ENCODE data around the gene CRTAP. TPM values are rescaled to one million over a fixed set of nuclear protein-coding genes. Genes with fewer than 3 reads are reported as not detected.

The CRTAP gene
- total and polyA plus RNA-seq, 7 donors: 25.7 to 509 (median 245) TPM

GRCh38 chr3:33165372-33165771, 51.6 kb downstream of the CRTAP start:
- H3K4me1 ChIP-seq: peaks cover 0 to 17% (median 2%) of the 10 kb centered on the region in 4 donors
- H3K27me3 ChIP-seq: no peaks in the 10 kb centered on the region
- H3K36me3 ChIP-seq: no peaks in the 10 kb centered on the region
- H3K27ac ChIP-seq: no peak overlapping the region
- TF ChIP-seq POLR2A (IDR thresholded peaks at IDR 0.05) (no peak), EP300 (IDR thresholded peaks at IDR 0.05) (no peak), POLR2AphosphoS5 (IDR thresholded peaks at IDR 0.05) (no peak)
- TF ChIP-seq, protein P1, sequence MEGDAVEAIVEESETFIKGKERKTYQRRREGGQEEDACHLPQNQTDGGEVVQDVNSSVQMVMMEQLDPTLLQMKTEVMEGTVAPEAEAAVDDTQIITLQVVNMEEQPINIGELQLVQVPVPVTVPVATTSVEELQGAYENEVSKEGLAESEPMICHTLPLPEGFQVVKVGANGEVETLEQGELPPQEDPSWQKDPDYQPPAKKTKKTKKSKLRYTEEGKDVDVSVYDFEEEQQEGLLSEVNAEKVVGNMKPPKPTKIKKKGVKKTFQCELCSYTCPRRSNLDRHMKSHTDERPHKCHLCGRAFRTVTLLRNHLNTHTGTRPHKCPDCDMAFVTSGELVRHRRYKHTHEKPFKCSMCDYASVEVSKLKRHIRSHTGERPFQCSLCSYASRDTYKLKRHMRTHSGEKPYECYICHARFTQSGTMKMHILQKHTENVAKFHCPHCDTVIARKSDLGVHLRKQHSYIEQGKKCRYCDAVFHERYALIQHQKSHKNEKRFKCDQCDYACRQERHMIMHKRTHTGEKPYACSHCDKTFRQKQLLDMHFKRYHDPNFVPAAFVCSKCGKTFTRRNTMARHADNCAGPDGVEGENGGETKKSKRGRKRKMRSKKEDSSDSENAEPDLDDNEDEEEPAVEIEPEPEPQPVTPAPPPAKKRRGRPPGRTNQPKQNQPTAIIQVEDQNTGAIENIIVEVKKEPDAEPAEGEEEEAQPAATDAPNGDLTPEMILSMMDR (IDR thresholded peaks at IDR 0.05): no peak
- no peak overlapping the region for H3K4me3 ChIP-seq
- intact Hi-C loops (cut with DNase I): no loop called here
- H3K9me3 ChIP-seq: no peaks in the 10 kb centered on the region
- no peak for DNase-seq
- 59 to 92% methylated on average over 1 of the region's 1 CpG for WGBS, 2 donors

- Histone ChIP-seq H3K9me3 (no peaks in the 10 kb centered on the region), H3K27me3 (no peaks in the 10 kb centered on the region), H3K4me3 (no peak overlapping the region), H3K27ac (no peak overlapping the region), H3K36me3 (no peaks in the 10 kb centered on the region), H3K4me1 (peaks cover 0 to 17% (median 2%) of the 10 kb centered on the region in 4 donors)
- WGBS, 2 donors: 82 to 88% methylated on average over 2 of the region's 2 CpGs
- no peak for DNase-seq
- intact Hi-C loops (cut with DNase I): no loop called here
- no peak for TF ChIP-seq EP300 (IDR thresholded peaks at IDR 0.05)
- TF ChIP-seq POLR2AphosphoS5 (IDR thresholded peaks at IDR 0.05): no peak
- TF ChIP-seq, protein P1 (IDR thresholded peaks at IDR 0.05): no peak
- TF ChIP-seq POLR2A (IDR thresholded peaks at IDR 0.05): no peak
Observed at GRCh38 chr3:33166095-33166494, 52.3 kb downstream of the CRTAP start.

DNA sequence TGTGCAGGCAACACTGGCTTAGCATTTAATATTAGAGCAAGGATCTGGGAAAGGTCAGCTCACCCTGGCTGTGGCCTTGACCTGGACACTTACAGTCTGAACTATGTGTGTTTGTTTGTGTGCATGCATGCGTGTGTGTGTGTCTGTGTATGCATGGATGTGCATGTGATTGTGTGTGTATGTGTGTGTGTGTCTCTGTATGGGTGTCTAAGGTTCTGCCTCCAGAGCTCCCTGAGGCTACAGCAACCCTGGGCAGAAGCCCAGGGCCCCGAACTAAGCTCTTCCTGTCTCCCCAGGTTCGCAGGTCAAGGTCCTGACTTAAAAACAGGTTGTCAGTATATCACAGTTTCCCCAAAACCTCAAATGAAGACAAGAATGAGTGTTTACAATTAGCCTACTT, 53.5 kb downstream of the CRTAP start:
- TF ChIP-seq, protein P1 (IDR thresholded peaks at IDR 0.05): no peak
- TF ChIP-seq POLR2A (IDR thresholded peaks at IDR 0.05) (no peak), EP300 (IDR thresholded peaks at IDR 0.05) (no peak), POLR2AphosphoS5 (IDR thresholded peaks at IDR 0.05) (no peak)
- no peak for DNase-seq
- Histone ChIP-seq H3K27ac (no peak overlapping the region), H3K4me3 (no peak overlapping the region), H3K27me3 (no peaks in the 10 kb centered on the region), H3K9me3 (no peaks in the 10 kb centered on the region), H3K36me3 (no peaks in the 10 kb centered on the region), H3K4me1 (peaks cover 0 to 17% (median 2%) of the 10 kb centered on the region in 4 donors)
- intact Hi-C loops (cut with DNase I): no loop called here
- WGBS, 2 donors: 78 to 79% methylated on average over 3 of the region's 3 CpGs

DNA sequence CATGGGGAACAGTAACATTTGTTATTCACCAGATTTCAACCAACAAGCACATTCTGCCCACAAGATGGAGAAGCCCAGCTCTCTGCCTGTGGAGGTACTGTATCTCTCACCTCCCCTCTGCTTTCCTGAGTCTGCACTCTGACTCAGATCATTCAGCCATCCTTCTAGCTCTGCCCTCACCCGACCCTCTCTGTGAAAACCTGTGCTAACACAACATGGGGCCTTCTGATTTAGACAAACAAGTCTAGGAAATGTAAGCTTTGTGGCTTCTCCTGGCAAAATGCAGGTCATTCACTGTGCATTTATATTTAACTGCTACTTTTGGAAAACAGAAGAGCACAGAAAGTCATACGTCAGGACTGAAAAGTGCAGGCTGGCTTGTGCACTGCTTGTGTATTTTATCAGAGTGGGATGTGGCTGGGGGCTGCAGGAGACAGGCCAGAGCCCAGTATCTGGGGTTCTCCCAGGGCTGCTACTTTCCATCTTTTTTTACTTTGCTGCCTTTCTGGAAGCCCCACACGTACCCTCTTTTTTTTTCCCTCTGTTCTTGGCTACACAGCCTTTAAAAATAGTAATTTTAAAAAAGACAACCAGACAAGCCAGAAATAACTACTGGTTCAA, 54.0 kb downstream of the CRTAP start:
- H3K27me3 ChIP-seq: no peaks in the 10 kb centered on the region
- TF ChIP-seq EP300 (IDR thresholded peaks at IDR 0.05): no peak
- no peak for TF ChIP-seq POLR2A (IDR thresholded peaks at IDR 0.05)
- no peak for TF ChIP-seq POLR2AphosphoS5 (IDR thresholded peaks at IDR 0.05)
- TF ChIP-seq, protein P1 (IDR thresholded peaks at IDR 0.05): no peak
- no peak overlapping the region for H3K4me3 ChIP-seq
- no peak for DNase-seq
- no peaks in the 10 kb centered on the region for H3K9me3 ChIP-seq
- intact Hi-C loops (cut with DNase I): no loop called here
- 65 to 74% methylated on average over 3 of the region's 3 CpGs for WGBS, 2 donors
- no peaks in the 10 kb centered on the region for H3K36me3 ChIP-seq
- H3K4me1 ChIP-seq: peaks cover 0 to 17% (median 2%) of the 10 kb centered on the region in 4 donors
- H3K27ac ChIP-seq: no peak overlapping the region

DNA sequence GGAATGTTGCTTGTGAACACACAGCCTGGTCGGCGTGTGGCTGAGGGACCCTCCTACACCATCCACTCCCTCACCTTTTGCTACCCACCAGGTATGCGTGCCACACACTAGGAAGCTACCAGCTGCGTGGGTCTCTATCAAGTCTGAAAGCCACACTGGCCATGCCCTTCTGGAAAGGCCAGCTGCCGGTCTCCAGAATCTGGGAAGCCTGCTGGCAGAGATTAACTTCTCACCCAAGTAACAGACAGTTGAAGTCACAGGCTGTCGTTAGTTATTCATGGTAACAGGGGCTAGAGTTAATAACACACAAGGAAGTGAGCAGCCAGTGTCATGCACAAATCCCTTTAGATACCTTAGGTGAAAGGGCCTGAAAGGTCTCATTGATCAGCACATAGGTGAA, 56.7 kb downstream of the CRTAP start:
- DNase-seq: no peak
- no peaks in the 10 kb centered on the region for H3K9me3 ChIP-seq
- no peaks in the 10 kb centered on the region for H3K27me3 ChIP-seq
- WGBS, 2 donors: 94 to 95% methylated on average over 6 of the region's 6 CpGs
- peaks cover 0 to 11% (median 2%) of the 10 kb centered on the region in 4 donors for H3K4me1 ChIP-seq
- intact Hi-C loops (cut with DNase I): no loop called here
- no peak overlapping the region for H3K27ac ChIP-seq
- no peak overlapping the region for H3K4me3 ChIP-seq
- no peaks in the 10 kb centered on the region for H3K36me3 ChIP-seq
- no peak for TF ChIP-seq POLR2A (IDR thresholded peaks at IDR 0.05)
- TF ChIP-seq, protein P1 (IDR thresholded peaks at IDR 0.05): no peak
- no peak for TF ChIP-seq POLR2AphosphoS5 (IDR thresholded peaks at IDR 0.05)
- no peak for TF ChIP-seq EP300 (IDR thresholded peaks at IDR 0.05)

Measured in sigmoid colon (tissue), 7 donors.